ENCODE data around the gene OSBPL1A.

Gene OSBPL1A

DNA sequence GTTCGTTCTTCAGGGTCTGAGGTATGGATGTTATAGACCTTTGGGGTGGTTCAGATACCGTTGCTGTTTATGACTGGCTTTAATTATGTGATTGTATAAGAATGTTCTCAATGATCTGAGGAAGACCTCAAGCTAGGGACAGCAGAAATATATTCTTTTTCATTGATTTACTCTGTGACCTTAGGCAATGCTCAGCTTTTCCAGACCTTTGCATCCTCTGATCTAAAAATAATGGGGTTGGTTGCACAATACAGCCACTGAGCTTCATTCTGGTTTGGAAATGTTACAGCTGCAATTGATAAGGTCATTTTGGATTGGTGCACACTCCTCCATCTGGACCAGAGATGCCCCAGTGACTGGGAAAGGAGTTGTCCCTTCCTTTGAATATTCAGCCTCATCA, 276.0 kb downstream of the OSBPL1A start:
- no peaks in the 10 kb centered on the region for H3K36me3 ChIP-seq
- TF ChIP-seq, protein P1, sequence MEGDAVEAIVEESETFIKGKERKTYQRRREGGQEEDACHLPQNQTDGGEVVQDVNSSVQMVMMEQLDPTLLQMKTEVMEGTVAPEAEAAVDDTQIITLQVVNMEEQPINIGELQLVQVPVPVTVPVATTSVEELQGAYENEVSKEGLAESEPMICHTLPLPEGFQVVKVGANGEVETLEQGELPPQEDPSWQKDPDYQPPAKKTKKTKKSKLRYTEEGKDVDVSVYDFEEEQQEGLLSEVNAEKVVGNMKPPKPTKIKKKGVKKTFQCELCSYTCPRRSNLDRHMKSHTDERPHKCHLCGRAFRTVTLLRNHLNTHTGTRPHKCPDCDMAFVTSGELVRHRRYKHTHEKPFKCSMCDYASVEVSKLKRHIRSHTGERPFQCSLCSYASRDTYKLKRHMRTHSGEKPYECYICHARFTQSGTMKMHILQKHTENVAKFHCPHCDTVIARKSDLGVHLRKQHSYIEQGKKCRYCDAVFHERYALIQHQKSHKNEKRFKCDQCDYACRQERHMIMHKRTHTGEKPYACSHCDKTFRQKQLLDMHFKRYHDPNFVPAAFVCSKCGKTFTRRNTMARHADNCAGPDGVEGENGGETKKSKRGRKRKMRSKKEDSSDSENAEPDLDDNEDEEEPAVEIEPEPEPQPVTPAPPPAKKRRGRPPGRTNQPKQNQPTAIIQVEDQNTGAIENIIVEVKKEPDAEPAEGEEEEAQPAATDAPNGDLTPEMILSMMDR (IDR thresholded peaks at IDR 0.05; ENCODE audit: low read depth, low read length) = no peak

DNA sequence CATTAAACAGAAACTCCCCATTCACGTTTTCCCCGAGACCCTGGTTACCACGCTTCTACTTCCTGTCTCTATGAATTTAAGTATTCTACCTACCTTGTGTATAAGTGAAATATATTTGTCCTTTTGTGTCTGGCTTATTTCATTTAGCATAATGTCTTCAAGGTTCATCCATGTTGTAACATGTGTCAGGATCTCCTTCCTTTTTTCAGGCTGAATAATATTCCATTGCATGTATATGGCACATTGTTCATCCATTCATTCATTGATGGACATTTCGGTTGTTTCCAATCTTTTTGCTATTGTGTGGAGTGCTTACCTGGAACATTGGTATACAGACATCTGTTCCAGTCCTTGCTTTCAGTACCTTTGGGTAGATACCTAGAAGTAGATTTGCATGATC, 276.9 kb downstream of the OSBPL1A start:
- no peaks in the 10 kb centered on the region for H3K36me3 ChIP-seq
- TF ChIP-seq, protein P1 (IDR thresholded peaks at IDR 0.05; ENCODE audit: low read depth, low read length) = no peak
- H3K27me3 ChIP-seq = no peaks in the 10 kb centered on the region
- H3K4me1 ChIP-seq = no peaks in the 10 kb centered on the region
- no peak overlapping the region for H3K4me3 ChIP-seq (ENCODE audit: low read depth, low read length)
- no peaks in the 10 kb centered on the region for H3K9me3 ChIP-seq
- DNase-seq = no peak

More for the DNA sequence above, 276.0 kb downstream of the OSBPL1A start:
- no peaks in the 10 kb centered on the region for H3K9me3 ChIP-seq
- no peaks in the 10 kb centered on the region for H3K27me3 ChIP-seq
- DNase-seq = no peak
- H3K4me1 ChIP-seq = no peaks in the 10 kb centered on the region
- no peak overlapping the region for H3K4me3 ChIP-seq (ENCODE audit: low read depth, low read length)

GRCh38 chr18:24118750-24119577, 278.7 kb downstream of the OSBPL1A start:
- TF ChIP-seq, protein P1 (IDR thresholded peaks at IDR 0.05; ENCODE audit: low read depth, low read length) = peak; percentile 73

GRCh38 chr18:24115628-24116027, 282.0 kb downstream of the OSBPL1A start:
- Histone ChIP-seq H3K9me3 (no peaks in the 10 kb centered on the region), H3K36me3 (no peaks in the 10 kb centered on the region), H3K27me3 (no peaks in the 10 kb centered on the region), H3K4me3 (ENCODE audit: low read depth, low read length) (no peak overlapping the region), H3K4me1 (no peaks in the 10 kb centered on the region)
- DNase-seq = no peak
- TF ChIP-seq, protein P1 (IDR thresholded peaks at IDR 0.05; ENCODE audit: low read depth, low read length) = no peak

More at GRCh38 chr18:24118750-24119577, 278.7 kb downstream of the OSBPL1A start:
- Histone ChIP-seq H3K36me3 (no peaks in the 10 kb centered on the region), H3K4me3 (ENCODE audit: low read depth, low read length) (no peak overlapping the region), H3K27me3 (no peaks in the 10 kb centered on the region), H3K9me3 (no peaks in the 10 kb centered on the region), H3K4me1 (no peaks in the 10 kb centered on the region)
- peak; percentile 48 for DNase-seq

DNA sequence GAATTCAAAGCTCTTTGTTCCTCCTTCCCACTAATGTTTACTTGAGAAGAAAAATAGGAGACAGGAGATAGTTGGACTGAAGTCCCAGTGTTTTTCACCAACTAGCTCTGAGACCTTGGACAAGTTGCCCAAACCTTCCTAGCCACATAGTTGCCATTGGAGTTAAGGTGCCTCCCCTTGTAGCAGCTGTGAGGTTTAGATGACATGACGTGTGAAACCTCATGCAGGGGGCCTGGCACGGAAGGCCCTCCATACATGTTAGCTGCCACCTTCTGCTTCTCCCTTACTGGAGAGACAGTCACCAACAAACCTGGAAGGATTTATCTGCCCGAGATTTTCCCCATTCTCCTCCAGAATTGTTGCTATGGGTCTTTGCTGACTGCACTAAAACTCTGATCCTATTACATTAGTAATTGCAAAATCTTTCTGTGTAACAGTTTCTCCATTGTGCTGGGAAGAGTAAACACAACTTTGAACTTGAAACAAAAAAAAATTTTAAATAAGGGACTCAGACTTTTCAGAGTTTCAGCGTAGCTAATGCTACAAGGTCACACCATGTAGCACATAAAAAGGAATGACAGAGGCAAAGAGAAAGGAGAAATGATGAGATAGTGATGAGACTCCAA, 282.6 kb downstream of the OSBPL1A start:
- no peaks in the 10 kb centered on the region for H3K36me3 ChIP-seq
- DNase-seq = no peak
- no peaks in the 10 kb centered on the region for H3K4me1 ChIP-seq
- TF ChIP-seq, protein P1 (IDR thresholded peaks at IDR 0.05; ENCODE audit: low read depth, low read length) = no peak
- H3K9me3 ChIP-seq = no peaks in the 10 kb centered on the region
- no peak overlapping the region for H3K4me3 ChIP-seq (ENCODE audit: low read depth, low read length)
- no peaks in the 10 kb centered on the region for H3K27me3 ChIP-seq
